Measurements from ENCODE around the gene ASRGL1.
A peak's percentile ranks its signal among the peaks of the same experiment; 100 is the strongest.
"Not testable (repeated sequence)": the region's sequence is repeated elsewhere in the genome, so short reads cannot be mapped to it uniquely, and the experiment has no call there.

ASRGL1 gene

GRCh38 chr11:62368861-62369477 is 31.7 kb downstream of the ASRGL1 start:
- not testable (repeated sequence) for H3K36me3 Mint-ChIP-seq (ENCODE audit: insufficient read depth); ATAC-seq (replicated peaks); DNase-seq; H3K4me3 Mint-ChIP-seq; H3K27ac Mint-ChIP-seq; H3K9me3 Mint-ChIP-seq; H3K27me3 Mint-ChIP-seq
- peaks cover 6 to 12% of the 10 kb centered on the region in 2 donors for H3K4me1 Mint-ChIP-seq (ENCODE audit: low read depth in 2 of 2)

GRCh38 chr11:62370743-62371440 is 33.6 kb downstream of the ASRGL1 start:
- no peaks in the 10 kb centered on the region for H3K9me3 Mint-ChIP-seq
- DNase-seq (peak; percentile 16 to 48 (median 35)), ATAC-seq (replicated peaks) (peak; percentile 95)
- peak overlapping the region; percentile 89 to 93 for H3K27ac Mint-ChIP-seq
- H3K4me1 Mint-ChIP-seq (ENCODE audit: low read depth in 2 of 2): peaks cover 6 to 12% of the 10 kb centered on the region in 2 donors
- H3K4me3 Mint-ChIP-seq: peak overlapping the region; percentile 75 to 77
- peaks cover 5% of the 10 kb centered on the region for H3K36me3 Mint-ChIP-seq (ENCODE audit: insufficient read depth)
- H3K27me3 Mint-ChIP-seq: no peaks in the 10 kb centered on the region

- no peak for DNase-seq
- Mint-ChIP-seq H3K36me3 (ENCODE audit: insufficient read depth) (peaks cover 5% of the 10 kb centered on the region), H3K4me1 (ENCODE audit: low read depth in 2 of 2) (peaks cover 6 to 12% of the 10 kb centered on the region in 2 donors), H3K27me3 (no peaks in the 10 kb centered on the region), H3K9me3 (no peaks in the 10 kb centered on the region), H3K27ac (peak overlapping the region; percentile 35 to 89), H3K4me3 (peak overlapping the region; percentile 13 to 45)
- ATAC-seq (replicated peaks): no peak
Measured at GRCh38 chr11:62372871-62373270, 35.6 kb downstream of the ASRGL1 start.

GRCh38 chr11:62373464-62374119 is 36.3 kb downstream of the ASRGL1 start:
- Mint-ChIP-seq H3K9me3 (no peaks in the 10 kb centered on the region), H3K27me3 (no peaks in the 10 kb centered on the region), H3K4me1 (ENCODE audit: low read depth in 2 of 2) (peaks cover 6 to 7% of the 10 kb centered on the region in 2 donors), H3K36me3 (ENCODE audit: insufficient read depth) (no peaks in the 10 kb centered on the region), H3K4me3 (peak overlapping the region in 1 of 2 donors; percentile 45), H3K27ac (peak overlapping the region in 1 of 2 donors; percentile 35)
- ATAC-seq (replicated peaks) (no peak), DNase-seq (no peak)

GRCh38 chr11:62374801-62375200 is 37.6 kb downstream of the ASRGL1 start:
- ATAC-seq (replicated peaks) (no peak), DNase-seq (no peak)
- no peaks in the 10 kb centered on the region for H3K36me3 Mint-ChIP-seq (ENCODE audit: insufficient read depth)
- no peak overlapping the region for H3K27ac Mint-ChIP-seq
- H3K9me3 Mint-ChIP-seq: no peaks in the 10 kb centered on the region
- peaks cover 6 to 7% of the 10 kb centered on the region in 2 donors for H3K4me1 Mint-ChIP-seq (ENCODE audit: low read depth in 2 of 2)
- H3K27me3 Mint-ChIP-seq: no peaks in the 10 kb centered on the region
- H3K4me3 Mint-ChIP-seq: no peak overlapping the region

- H3K4me1 Mint-ChIP-seq (ENCODE audit: low read depth in 2 of 2); H3K36me3 Mint-ChIP-seq (ENCODE audit: insufficient read depth); H3K4me3 Mint-ChIP-seq; H3K27me3 Mint-ChIP-seq; H3K27ac Mint-ChIP-seq; ATAC-seq (replicated peaks); H3K9me3 Mint-ChIP-seq: not testable (repeated sequence)
- DNase-seq: peak; percentile 22 to 43 (median 31)
Measured at GRCh38 chr11:62378459-62379063, 41.3 kb downstream of the ASRGL1 start.

GRCh38 chr11:62379586-62379985 is 42.3 kb downstream of the ASRGL1 start:
- ATAC-seq (replicated peaks); H3K9me3 Mint-ChIP-seq; H3K4me3 Mint-ChIP-seq; DNase-seq; H3K36me3 Mint-ChIP-seq (ENCODE audit: insufficient read depth); H3K4me1 Mint-ChIP-seq (ENCODE audit: low read depth in 2 of 2); H3K27me3 Mint-ChIP-seq; H3K27ac Mint-ChIP-seq: not testable (repeated sequence)

GRCh38 chr11:62380821-62381245 is 43.6 kb downstream of the ASRGL1 start:
- ATAC-seq (replicated peaks) (peak; percentile 91), DNase-seq (peak; percentile 46 to 50 (median 49))
- not testable (repeated sequence) for H3K27me3 Mint-ChIP-seq; H3K36me3 Mint-ChIP-seq (ENCODE audit: insufficient read depth); H3K27ac Mint-ChIP-seq; H3K9me3 Mint-ChIP-seq; H3K4me1 Mint-ChIP-seq (ENCODE audit: low read depth in 2 of 2); H3K4me3 Mint-ChIP-seq

GRCh38 chr11:62383822-62384221 is 46.6 kb downstream of the ASRGL1 start:
- DNase-seq (no peak), ATAC-seq (replicated peaks) (no peak)
- H3K4me3 Mint-ChIP-seq: no peak overlapping the region
- H3K27me3 Mint-ChIP-seq: no peaks in the 10 kb centered on the region
- H3K9me3 Mint-ChIP-seq: no peaks in the 10 kb centered on the region
- no peak overlapping the region for H3K27ac Mint-ChIP-seq
- peaks cover 5 to 10% of the 10 kb centered on the region in 2 donors for H3K4me1 Mint-ChIP-seq (ENCODE audit: low read depth in 2 of 2)
- H3K36me3 Mint-ChIP-seq (ENCODE audit: insufficient read depth): peaks cover 3% of the 10 kb centered on the region

- H3K9me3 Mint-ChIP-seq; H3K27me3 Mint-ChIP-seq; H3K36me3 Mint-ChIP-seq (ENCODE audit: insufficient read depth); H3K4me1 Mint-ChIP-seq (ENCODE audit: low read depth in 2 of 2); H3K4me3 Mint-ChIP-seq: not testable (repeated sequence)
- DNase-seq (peak in 1 of 3 experiments; percentile 23), ATAC-seq (replicated peaks) (peak; percentile 92)
- H3K27ac Mint-ChIP-seq: peak overlapping the region in 1 of 2 donors; percentile 77
Measured at GRCh38 chr11:62386083-62386482, 48.8 kb downstream of the ASRGL1 start.

GRCh38 chr11:62387381-62387780 is 50.1 kb downstream of the ASRGL1 start:
- Mint-ChIP-seq H3K9me3 (no peaks in the 10 kb centered on the region), H3K36me3 (ENCODE audit: insufficient read depth) (no peaks in the 10 kb centered on the region), H3K4me3 (no peak overlapping the region), H3K4me1 (ENCODE audit: low read depth in 2 of 2) (peaks cover 5 to 6% of the 10 kb centered on the region in 2 donors), H3K27me3 (no peaks in the 10 kb centered on the region), H3K27ac (no peak overlapping the region)
- no peak for ATAC-seq (replicated peaks)
- no peak for DNase-seq

GRCh38 chr11:62388999-62389398 is 51.8 kb downstream of the ASRGL1 start:
- ATAC-seq (replicated peaks): no peak
- no peak overlapping the region for H3K4me3 Mint-ChIP-seq
- DNase-seq: no peak
- no peaks in the 10 kb centered on the region for H3K27me3 Mint-ChIP-seq
- no peak overlapping the region for H3K27ac Mint-ChIP-seq
- H3K4me1 Mint-ChIP-seq (ENCODE audit: low read depth in 2 of 2): peaks cover 5 to 6% of the 10 kb centered on the region in 2 donors
- H3K9me3 Mint-ChIP-seq: no peaks in the 10 kb centered on the region
- no peaks in the 10 kb centered on the region for H3K36me3 Mint-ChIP-seq (ENCODE audit: insufficient read depth)

- H3K36me3 Mint-ChIP-seq (ENCODE audit: insufficient read depth): no peaks in the 10 kb centered on the region
- DNase-seq (no peak), ATAC-seq (replicated peaks) (no peak)
- H3K4me1 Mint-ChIP-seq (ENCODE audit: low read depth in 2 of 2): peaks cover 8 to 9% of the 10 kb centered on the region in 2 donors
- no peaks in the 10 kb centered on the region for H3K27me3 Mint-ChIP-seq
- H3K27ac Mint-ChIP-seq: no peak overlapping the region
- H3K4me3 Mint-ChIP-seq: no peak overlapping the region
- H3K9me3 Mint-ChIP-seq: no peaks in the 10 kb centered on the region
Measured at GRCh38 chr11:62390237-62390636, 53.0 kb downstream of the ASRGL1 start.

Data from effector memory CD8-positive, alpha-beta T cell (primary cell).